Measurements from ENCODE around the gene RNF168.
"Not testable (repeated sequence)": the region's sequence is repeated elsewhere in the genome, so short reads cannot be mapped to it uniquely, and the experiment has no call there.

RNF168 gene

GRCh38 chr3:196514913-196515621 lies 11.5 kb upstream of the RNF168 start, which contains the start of gene SMCO1:
SMCO1 (minus strand) TSS chr3:196515346; CDS start chr3:196515209, 137 bp downstream.
- H3K27me3 ChIP-seq (ENCODE audit: control insufficient read depth, insufficient read depth, low read length): no peaks in the 10 kb centered on the region
- H3K4me1 ChIP-seq (ENCODE audit: control insufficient read depth, insufficient read depth, low read length): peaks cover 11% of the 10 kb centered on the region
- H3K27ac ChIP-seq (ENCODE audit: low read depth, low read length): no peak within 1 kb of the TSS
- H3K36me3 ChIP-seq (ENCODE audit: control insufficient read depth, insufficient read depth, low read length): no peaks in the 10 kb centered on the region
- H3K4me3 ChIP-seq (ENCODE audit: low read depth, low read length): no peak within 1 kb of the TSS
- peaks cover 24% of the 10 kb centered on the region for H3K9me3 ChIP-seq (ENCODE audit: control insufficient read depth, insufficient read depth, low read depth, low read length)
- no peak within 1 kb of the TSS for H3K9ac ChIP-seq (ENCODE audit: low read length)

GRCh38 chr3:196514350-196514716 lies 10.8 kb upstream of the RNF168 start:
- Histone ChIP-seq H3K27me3 (ENCODE audit: control insufficient read depth, insufficient read depth, low read length) (no peaks in the 10 kb centered on the region), H3K36me3 (ENCODE audit: control insufficient read depth, insufficient read depth, low read length) (no peaks in the 10 kb centered on the region), H3K4me3 (ENCODE audit: low read depth, low read length) (no peak overlapping the region), H3K9me3 (ENCODE audit: control insufficient read depth, insufficient read depth, low read depth, low read length) (peaks cover 16% of the 10 kb centered on the region), H3K9ac (ENCODE audit: low read length) (no peak overlapping the region), H3K27ac (ENCODE audit: low read depth, low read length) (no peak overlapping the region), H3K4me1 (ENCODE audit: control insufficient read depth, insufficient read depth, low read length) (peaks cover 11% of the 10 kb centered on the region)

- Histone ChIP-seq H3K27ac (ENCODE audit: low read depth, low read length) (no peak overlapping the region), H3K36me3 (ENCODE audit: control insufficient read depth, insufficient read depth, low read length) (no peaks in the 10 kb centered on the region), H3K27me3 (ENCODE audit: control insufficient read depth, insufficient read depth, low read length) (no peaks in the 10 kb centered on the region), H3K9me3 (ENCODE audit: control insufficient read depth, insufficient read depth, low read depth, low read length) (peaks cover 11% of the 10 kb centered on the region), H3K4me3 (ENCODE audit: low read depth, low read length) (no peak overlapping the region), H3K4me1 (ENCODE audit: control insufficient read depth, insufficient read depth, low read length) (peaks cover 9% of the 10 kb centered on the region), H3K9ac (ENCODE audit: low read length) (no peak overlapping the region)
Observed at GRCh38 chr3:196513697-196514349, 10.3 kb upstream of the RNF168 start.

- not testable (repeated sequence) for H3K4me3 ChIP-seq (ENCODE audit: low read depth, low read length); H3K4me1 ChIP-seq (ENCODE audit: control insufficient read depth, insufficient read depth, low read length); H3K36me3 ChIP-seq (ENCODE audit: control insufficient read depth, insufficient read depth, low read length); H3K27me3 ChIP-seq (ENCODE audit: control insufficient read depth, insufficient read depth, low read length); H3K27ac ChIP-seq (ENCODE audit: low read depth, low read length); H3K9me3 ChIP-seq (ENCODE audit: control insufficient read depth, insufficient read depth, low read depth, low read length); H3K9ac ChIP-seq (ENCODE audit: low read length)
Observed at GRCh38 chr3:196511646-196512425, 8.3 kb upstream of the RNF168 start.

- not testable (repeated sequence) for H3K27ac ChIP-seq (ENCODE audit: low read depth, low read length); H3K9ac ChIP-seq (ENCODE audit: low read length); H3K4me3 ChIP-seq (ENCODE audit: low read depth, low read length); H3K4me1 ChIP-seq (ENCODE audit: control insufficient read depth, insufficient read depth, low read length); H3K27me3 ChIP-seq (ENCODE audit: control insufficient read depth, insufficient read depth, low read length); H3K36me3 ChIP-seq (ENCODE audit: control insufficient read depth, insufficient read depth, low read length)
- H3K9me3 ChIP-seq (ENCODE audit: control insufficient read depth, insufficient read depth, low read depth, low read length): peaks cover 15% of the 10 kb centered on the region
Observed at GRCh38 chr3:196511108-196511507, 7.5 kb upstream of the RNF168 start.

GRCh38 chr3:196506687-196507086 lies 3.1 kb upstream of the RNF168 start:
- H3K4me3 ChIP-seq (ENCODE audit: low read depth, low read length): no peak overlapping the region
- H3K36me3 ChIP-seq (ENCODE audit: control insufficient read depth, insufficient read depth, low read length): 0 out of 2 replicates have a peak, but pooled peaks cover 3% of the 10 kb centered on the region
- no peak overlapping the region for H3K27ac ChIP-seq (ENCODE audit: low read depth, low read length)
- no peaks in the 10 kb centered on the region for H3K27me3 ChIP-seq (ENCODE audit: control insufficient read depth, insufficient read depth, low read length)
- H3K9ac ChIP-seq (ENCODE audit: low read length): no peak overlapping the region
- peaks cover 15% of the 10 kb centered on the region for H3K9me3 ChIP-seq (ENCODE audit: control insufficient read depth, insufficient read depth, low read depth, low read length)
- H3K4me1 ChIP-seq (ENCODE audit: control insufficient read depth, insufficient read depth, low read length): no peaks in the 10 kb centered on the region

- Histone ChIP-seq H3K4me1 (ENCODE audit: control insufficient read depth, insufficient read depth, low read length) (peaks cover 7% of the 10 kb centered on the region; the same call in 1 of the 2 replicates), H3K27me3 (ENCODE audit: control insufficient read depth, insufficient read depth, low read length) (no peaks in the 10 kb centered on the region), H3K9ac (ENCODE audit: low read length) (peak overlapping the region; percentile 57), H3K36me3 (ENCODE audit: control insufficient read depth, insufficient read depth, low read length) (peaks cover 3% of the 10 kb centered on the region; the same call in 1 of the 2 replicates), H3K4me3 (ENCODE audit: low read depth, low read length) (no peak overlapping the region), H3K27ac (ENCODE audit: low read depth, low read length) (no peak overlapping the region), H3K9me3 (ENCODE audit: control insufficient read depth, insufficient read depth, low read depth, low read length) (peaks cover 15% of the 10 kb centered on the region)
Observed at GRCh38 chr3:196504556-196504955, 988 bp upstream of the RNF168 start.

GRCh38 chr3:196504077-196504398 lies 470 bp upstream of the RNF168 start:
- Histone ChIP-seq H3K4me3 (ENCODE audit: low read depth, low read length) (peak overlapping the region; percentile 94), H3K4me1 (ENCODE audit: control insufficient read depth, insufficient read depth, low read length) (peaks cover 13% of the 10 kb centered on the region; the same call in 1 of the 2 replicates), H3K9ac (ENCODE audit: low read length) (peak overlapping the region; percentile 57), H3K9me3 (ENCODE audit: control insufficient read depth, insufficient read depth, low read depth, low read length) (peaks cover 15% of the 10 kb centered on the region)
- H3K27me3 ChIP-seq (ENCODE audit: control insufficient read depth, insufficient read depth, low read length); H3K36me3 ChIP-seq (ENCODE audit: control insufficient read depth, insufficient read depth, low read length); H3K27ac ChIP-seq (ENCODE audit: low read depth, low read length): not testable (repeated sequence)

GRCh38 chr3:196502775-196503195 lies 783 bp downstream of the RNF168 start:
- H3K9ac ChIP-seq (ENCODE audit: low read length): peak overlapping the region; percentile 91
- H3K27ac ChIP-seq (ENCODE audit: low read depth, low read length): peak overlapping the region; percentile 66; the same call in 1 of the 2 replicates
- H3K27me3 ChIP-seq (ENCODE audit: control insufficient read depth, insufficient read depth, low read length): no peaks in the 10 kb centered on the region
- H3K36me3 ChIP-seq (ENCODE audit: control insufficient read depth, insufficient read depth, low read length): peaks cover 8% of the 10 kb centered on the region; the same call in 1 of the 2 replicates
- H3K4me3 ChIP-seq (ENCODE audit: low read depth, low read length): peak overlapping the region; percentile 94
- H3K9me3 ChIP-seq (ENCODE audit: control insufficient read depth, insufficient read depth, low read depth, low read length): peaks cover 12% of the 10 kb centered on the region
- peaks cover 15% of the 10 kb centered on the region; the same call in 1 of the 2 replicates for H3K4me1 ChIP-seq (ENCODE audit: control insufficient read depth, insufficient read depth, low read length)

- peaks cover 11% of the 10 kb centered on the region; the same call in 1 of the 2 replicates for H3K36me3 ChIP-seq (ENCODE audit: control insufficient read depth, insufficient read depth, low read length)
- H3K4me1 ChIP-seq (ENCODE audit: control insufficient read depth, insufficient read depth, low read length): peaks cover 15% of the 10 kb centered on the region; the same call in 1 of the 2 replicates
- peak overlapping the region; percentile 91 for H3K9ac ChIP-seq (ENCODE audit: low read length)
- H3K27me3 ChIP-seq (ENCODE audit: control insufficient read depth, insufficient read depth, low read length): no peaks in the 10 kb centered on the region
- H3K9me3 ChIP-seq (ENCODE audit: control insufficient read depth, insufficient read depth, low read depth, low read length): peaks cover 4% of the 10 kb centered on the region; the same call in 1 of the 2 replicates
- H3K27ac ChIP-seq (ENCODE audit: low read depth, low read length): peak overlapping the region; percentile 62; the same call in 1 of the 2 replicates
- H3K4me3 ChIP-seq (ENCODE audit: low read depth, low read length): peak overlapping the region; percentile 94
Observed at GRCh38 chr3:196501316-196502044, 2.1 kb downstream of the RNF168 start.

Measured in HUES6 (cell line).